GM12878 (cell line): ENCODE results near the gene COL5A1. TPM values are rescaled to one million over a fixed set of nuclear protein-coding genes. Genes with fewer than 3 reads are reported as not detected.

Experiments
- ATAC-seq: fragments of 200-7000 bp; cut with Tn5 transposase; 3 replicates; pipeline ENCODE4 v1.9.1; 2020; ENCODE audit warnings: mild to moderate bottlenecking, moderate library complexity
- BruUV-seq: library from RNA; stranded (reverse); fragments of 400-500 nt; replicated peaks from 2 replicates; lab custom pipeline; 2021; lab: Mats Ljungman, UMichigan
- CTCF ChIA-PET: fragments of 300-600 bp; sonication (Branson Sonifier 250); formaldehyde crosslinking; extraction: SDS; loops from one replicate; lab custom pipeline; 2021; ENCODE audit warnings: inconsistent platforms; lab: Yijun Ruan, JAX
- POLR2A ChIA-PET: fragments of 350-600 bp; formaldehyde crosslinking; extraction: SDS; loops from one replicate; lab custom pipeline; 2021; ENCODE audit warnings: inconsistent platforms; lab: Charles Lee
- RAD21 ChIA-PET: fragments of 300-600 bp; sonication (Branson Sonifier 250); formaldehyde crosslinking; loops from one replicate; lab custom pipeline; 2023; ENCODE audit warnings: antibody characterized with exemption; ENCODE audit not compliant: unreplicated experiment; lab: Charles Lee
- SMC1A ChIA-PET: fragments of 300-600 bp; sonication (Branson Sonifier 250); formaldehyde crosslinking; loops from one replicate; lab custom pipeline; 2023; ENCODE audit not compliant: unreplicated experiment, uncharacterized antibody; lab: Charles Lee
- DNase-seq: peaks from one replicate; pipeline ENCODE4 v3.0.0-alpha.2; 2011; ENCODE audit warnings: low read depth, low spot score
- FAIRE-seq: peaks from 3 replicates; lab custom pipeline; 2011; peaks lifted over from hg19 to GRCh38; lab: Jason Lieb, UNC
- H2AFZ ChIP-seq: 2 replicates; pipeline ENCODE4 v1.6.0; 2011; ENCODE audit warnings: low read depth, low read length, control low read depth; ENCODE audit not compliant: control insufficient read depth
- H3K27ac ChIP-seq: 2 replicates; pipeline ENCODE4 v1.5.1; 2011; ENCODE audit warnings: control low read depth; ENCODE audit not compliant: control insufficient read depth, insufficient read depth
- H3K27me3 ChIP-seq, 2 experiments: replicated peaks in 1 of 2; 2 replicates each; pipeline versions ENCODE4 v1.6.0 to v1.6.1; 2011; ENCODE audit warnings: low read length in 1 of 2; ENCODE audit not compliant: control insufficient read depth in 2 of 2, insufficient read depth in 2 of 2
- H3K36me3 ChIP-seq, 2 experiments: 2 replicates each; pipeline ENCODE4 v1.5.1; 2011; ENCODE audit warnings: low read length in 1 of 2; ENCODE audit not compliant: control insufficient read depth in 2 of 2, insufficient read depth in 2 of 2
- H3K4me1 ChIP-seq: 2 replicates; pipeline ENCODE4 v1.6.1; 2011; ENCODE audit warnings: mild to moderate bottlenecking, low read length, moderate library complexity, mixed read lengths; ENCODE audit not compliant: control insufficient read depth, insufficient read depth
- H3K4me2 ChIP-seq: 2 replicates; pipeline ENCODE4 v1.6.0; 2011; ENCODE audit warnings: control low read depth; ENCODE audit not compliant: control insufficient read depth, insufficient read depth
- H3K4me3 ChIP-seq: fragments of 200-600 bp; sonication (generic); 2 replicates; pipeline ENCODE4 v1.5.1; 2016
- H3K79me2 ChIP-seq: 2 replicates; pipeline ENCODE4 v1.6.0; 2011; ENCODE audit warnings: low read length; ENCODE audit not compliant: control insufficient read depth, insufficient read depth
- H3K9ac ChIP-seq: 2 replicates; pipeline ENCODE4 v1.8.0; 2011; ENCODE audit warnings: low read length, control low read depth, mixed read lengths; ENCODE audit not compliant: control insufficient read depth, insufficient read depth
- H3K9me3 ChIP-seq: replicated peaks from 3 replicates; pipeline ENCODE4 v1.5.1; 2011; ENCODE audit warnings: mild to moderate bottlenecking, low read length; ENCODE audit not compliant: control insufficient read depth, insufficient read depth
- H4K20me1 ChIP-seq: 2 replicates; pipeline ENCODE4 v1.6.0; 2011; ENCODE audit not compliant: control insufficient read depth, insufficient read depth
- BCL3 ChIP-seq: IDR thresholded peaks from 2 replicates; pipeline ENCODE4 v1.6.1; 2011; ENCODE audit warnings: borderline replicate concordance, low read depth, mild to moderate bottlenecking, moderate library complexity, low read length; ENCODE audit not compliant: insufficient read depth, poor library complexity, severe bottlenecking
- CUX1 ChIP-seq: IDR thresholded peaks from 2 replicates; pipeline ENCODE4 v1.6.1; 2012; ENCODE audit warnings: improper control_type of control experiment, low read depth, low read length; ENCODE audit not compliant: insufficient replicate concordance
- EP300 ChIP-seq, 2 experiments: fragments of 150-350 bp in 1 of 2; IDR thresholded peaks; 2 replicates each; pipeline ENCODE4 v1.6.1; 2011 to 2012; ENCODE audit warnings: low read depth in 2 of 2, low read length in 2 of 2, borderline replicate concordance in 1 of 2, improper control_type of control experiment in 1 of 2, inconsistent platforms in 1 of 2; ENCODE audit not compliant: control insufficient read depth in 1 of 2
- JUND ChIP-seq: IDR thresholded peaks from 2 replicates; pipeline ENCODE4 v1.6.1; 2012; ENCODE audit warnings: low read depth, mild to moderate bottlenecking, low read length, improper control_type of control experiment, moderate library complexity
- MXI1 ChIP-seq: fragments of 150-350 bp; IDR thresholded peaks from 2 replicates; pipeline ENCODE4 v1.6.1; 2011; ENCODE audit warnings: low read depth, mild to moderate bottlenecking, inconsistent platforms, low read length, improper control_type of control experiment
- PAX5 ChIP-seq: IDR thresholded peaks from 2 replicates; pipeline ENCODE4 v1.6.1; 2011; ENCODE audit warnings: low read depth, low read length, borderline replicate concordance
- RAD21 ChIP-seq: IDR thresholded peaks from 2 replicates; pipeline ENCODE4 v1.6.1; 2011; ENCODE audit warnings: mild to moderate bottlenecking, low read depth, low read length, moderate library complexity; ENCODE audit not compliant: insufficient read depth
- SIX5 ChIP-seq: IDR thresholded peaks from 2 replicates; pipeline ENCODE4 v1.6.1; 2011; ENCODE audit warnings: mild to moderate bottlenecking, low read depth, low read length, moderate library complexity; ENCODE audit not compliant: severe bottlenecking
- SP1 ChIP-seq: IDR thresholded peaks from one replicate; pipeline ENCODE4 v1.6.1; 2011; ENCODE audit warnings: low read depth, low read length
- SUZ12 ChIP-seq: fragments of 200-600 bp; sonication (generic); IDR thresholded peaks from one replicate; pipeline ENCODE4 v1.6.1; 2018; ENCODE audit warnings: antibody characterized with exemption, mild to moderate bottlenecking; ENCODE audit not compliant: unreplicated experiment
- TCF3 ChIP-seq: IDR thresholded peaks from 2 replicates; pipeline ENCODE4 v1.6.1; 2012; ENCODE audit warnings: low read depth, mild to moderate bottlenecking, low read length, borderline replicate concordance; ENCODE audit not compliant: insufficient read depth
- WGBS: methylation state at CpG from one replicate; pipeline ENCODE4 v1.1.6; 2016; ENCODE audit warnings: low lambda C conversion rate; ENCODE audit not compliant: insufficient replicate concordance, insufficient coverage; ENCODE audit errors: missing lambda C conversion rate; 5-methylcytosine and 5-hydroxymethylcytosine counted together
- in situ Hi-C: fragments of 300-500 bp; cut with MboI; formaldehyde crosslinking; loops from 9 replicates; pipeline ENCODE4 v1.14.3; 2018; ENCODE audit warnings: mixed read lengths
- intact Hi-C: fragments of 100-400 bp; cut with micrococcal nuclease; formaldehyde crosslinking; loops from one replicate; pipeline ENCODE4 v1.14.2; 2022; ENCODE audit not compliant: unreplicated experiment
- polyA plus RNA-seq, 11 experiments: library from polyadenylated mRNA; depleted of rRNA in 4 of 11; unstranded in 6 of 11; stranded (reverse) in 5 of 11; fragments of >200 nt; fragmentation: Nextera tagmentation in 4 of 11; fragmentation: Illumina TruSeq in 1 of 11; extraction: Ambion mirVana in 4 of 11; extraction: Trizol in 1 of 11; gene quantifications; 1 replicate in 1 of 11; 2 replicates in 10 of 11; pipeline versions ENCODE4 v1.2.1 to v1.2.3, GENCODE V29; 2011 to 2016; ENCODE audit warnings: inconsistent platforms in 2 of 11, missing spikeins in 2 of 11, low read depth in 1 of 11
- total RNA-seq, 4 experiments: library from RNA; depleted of rRNA in 3 of 4; stranded (reverse); fragments of >200 nt in 3 of 4; fragmentation: Illumina TruSeq in 1 of 4; extraction: Trizol in 1 of 4; gene quantifications; 2 replicates each; pipeline versions ENCODE4 v1.2.1 to v1.2.3, GENCODE V29; 2013 to 2021

The COL5A1 gene
- total and polyA plus RNA-seq, 10 of the 15 experiments (the other 5 are each of a cell fraction or from before 2014, with no cell fraction given): under 0.01 to 0.15 (median 0.13) TPM; not detected in 4

GRCh38 chr9:134826336-134827285 lies 185.0 kb downstream of the COL5A1 start (continued):
- no peak for TF ChIP-seq CUX1

GRCh38 chr9:134827559-134827958 lies 186.0 kb downstream of the COL5A1 start:
- Histone ChIP-seq H3K27me3 (no peaks in the 10 kb centered on the region; a peak in 1 of 4 replicates), H2AFZ (no peak overlapping the region), H3K79me2 (no peaks in the 10 kb centered on the region), H3K9me3 (no peaks in the 10 kb centered on the region), H3K4me3 (no peak overlapping the region), H3K9ac (no peak overlapping the region), H3K4me2 (no peak overlapping the region), H3K36me3 (no peaks in the 10 kb centered on the region), H3K4me1 (peaks cover 4% of the 10 kb centered on the region; the same call in 1 of the 2 replicates), H3K27ac (no peak overlapping the region), H4K20me1 (no peaks in the 10 kb centered on the region)
- ATAC-seq: no peak
- intact Hi-C loops (no loop called here), in situ Hi-C loops (no loop called here)
- ChIA-PET POLR2A (no interaction called here), SMC1A (no interaction called here), CTCF (no interaction called here), RAD21 (no interaction called here)
- no peak for FAIRE-seq
- no peak for DNase-seq
- no TSS peak for BruUV-seq
- 58% methylated on average over 19 of the region's 19 CpGs for WGBS
- no peak for TF ChIP-seq PAX5
- no peak for TF ChIP-seq JUND
- no peak for TF ChIP-seq EP300 (IDR thresholded peaks at IDR 0.05; ENCODE audit: borderline replicate concordance in 1 of 2, control insufficient read depth in 1 of 2, low read depth in 2 of 2, low read length in 2 of 2)
- no peak for TF ChIP-seq SIX5
- no peak for TF ChIP-seq MXI1
- TF ChIP-seq BCL3: no peak
- no peak for TF ChIP-seq RAD21
- TF ChIP-seq SP1: no peak
- no peak for TF ChIP-seq SUZ12
- no peak for TF ChIP-seq TCF3
